Measurements from ENCODE around the gene TMSB15C. TPM values are rescaled to one million over a fixed set of nuclear protein-coding genes. Genes with fewer than 3 reads are reported as not detected.
"Not testable (repeated sequence)": the region's sequence is repeated elsewhere in the genome, so short reads cannot be mapped to it uniquely, and the experiment has no call there.

TMSB15C gene
- 0.10 TPM in 1 of 2 replicates, not detected in the other for total RNA-seq (2014; rRNA removed; shearing (Covaris generic); ENCODE audit: low replicate concordance)

GRCh38 chrX:104075778-104076445 is at the start of gene TMSB15C:
Gene TMSB15C (minus strand): TSS chrX:104076236.
- H3K27me3 ChIP-seq, H3K9me3 ChIP-seq, DNase-seq, H3K4me3 ChIP-seq, H3K36me3 ChIP-seq: not testable (repeated sequence)

GRCh38 chrX:104122829-104123228 is 46.8 kb upstream of the TMSB15C start:
- Histone ChIP-seq H3K36me3 (no peaks in the 10 kb centered on the region), H3K4me3 (no peak overlapping the region), H3K9me3 (no peaks in the 10 kb centered on the region), H3K27me3 (no peaks in the 10 kb centered on the region)
- no peak for DNase-seq

GRCh38 chrX:104118765-104119164 is 42.7 kb upstream of the TMSB15C start:
- no peak overlapping the region for H3K4me3 ChIP-seq
- no peaks in the 10 kb centered on the region for H3K27me3 ChIP-seq
- no peak for DNase-seq
- no peaks in the 10 kb centered on the region for H3K9me3 ChIP-seq
- H3K36me3 ChIP-seq, result no peaks in the 10 kb centered on the region

DNA sequence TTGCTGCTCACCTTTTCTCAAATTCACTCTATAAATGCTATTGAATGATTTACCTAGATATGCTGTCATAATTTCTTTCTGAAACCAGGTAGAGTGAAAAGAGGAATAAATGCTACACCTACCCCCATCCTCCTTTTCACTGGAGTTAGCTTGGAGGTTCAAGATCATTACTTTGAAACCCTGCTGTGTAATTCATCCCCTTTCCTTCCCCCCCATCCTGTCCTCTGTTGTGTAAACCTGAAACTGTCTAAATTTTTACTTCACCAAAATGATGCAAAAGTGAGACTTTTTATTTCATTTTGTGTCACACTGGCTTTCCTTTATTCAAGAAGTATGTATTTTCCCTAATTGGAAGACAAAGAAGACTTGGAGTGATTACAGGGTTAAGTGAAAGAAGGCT is 41.7 kb upstream of the TMSB15C start:
- Histone ChIP-seq H3K36me3 (no peaks in the 10 kb centered on the region), H3K9me3 (no peaks in the 10 kb centered on the region), H3K27me3 (no peaks in the 10 kb centered on the region), H3K4me3 (no peak overlapping the region)
- no peak for DNase-seq

DNA sequence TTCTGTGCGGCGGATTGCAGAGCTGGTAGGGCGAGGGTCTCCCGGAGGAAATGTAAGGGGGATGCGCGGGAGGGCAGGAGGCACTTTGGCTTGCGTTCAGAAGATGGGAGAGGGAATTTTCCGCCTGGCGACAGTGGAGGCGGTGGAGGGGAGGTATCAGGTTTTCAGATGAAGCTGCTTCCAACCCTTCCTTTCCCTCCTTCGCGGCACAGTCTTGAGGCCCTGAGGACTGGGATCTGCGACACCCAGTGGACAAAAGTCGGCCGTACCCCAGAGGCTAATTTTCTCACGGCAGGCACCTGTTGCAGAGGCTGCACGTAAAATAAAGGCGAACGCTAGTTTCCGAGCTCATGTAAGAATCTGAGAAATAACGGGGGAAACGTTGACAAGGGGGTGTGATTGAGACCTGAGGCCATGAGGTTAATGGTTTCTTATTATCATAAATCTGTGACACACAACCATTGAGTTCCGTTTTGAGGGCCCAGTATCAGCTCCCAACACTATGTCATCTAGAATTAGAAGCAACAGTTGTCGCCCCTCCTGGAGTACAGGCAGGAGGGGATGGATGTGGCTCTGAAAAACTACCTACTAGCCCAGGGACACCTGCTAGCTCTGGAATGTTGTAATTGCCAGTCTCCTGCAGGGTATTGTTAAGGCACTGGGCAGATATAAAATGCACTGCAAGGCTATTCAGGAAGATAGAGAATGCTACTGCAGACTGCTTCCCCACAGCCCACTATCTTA is 37.4 kb upstream of the TMSB15C start:
- peak; percentile 14 for DNase-seq
- Histone ChIP-seq H3K4me3 (no peak overlapping the region), H3K27me3 (no peaks in the 10 kb centered on the region), H3K9me3 (no peaks in the 10 kb centered on the region), H3K36me3 (no peaks in the 10 kb centered on the region)

DNA sequence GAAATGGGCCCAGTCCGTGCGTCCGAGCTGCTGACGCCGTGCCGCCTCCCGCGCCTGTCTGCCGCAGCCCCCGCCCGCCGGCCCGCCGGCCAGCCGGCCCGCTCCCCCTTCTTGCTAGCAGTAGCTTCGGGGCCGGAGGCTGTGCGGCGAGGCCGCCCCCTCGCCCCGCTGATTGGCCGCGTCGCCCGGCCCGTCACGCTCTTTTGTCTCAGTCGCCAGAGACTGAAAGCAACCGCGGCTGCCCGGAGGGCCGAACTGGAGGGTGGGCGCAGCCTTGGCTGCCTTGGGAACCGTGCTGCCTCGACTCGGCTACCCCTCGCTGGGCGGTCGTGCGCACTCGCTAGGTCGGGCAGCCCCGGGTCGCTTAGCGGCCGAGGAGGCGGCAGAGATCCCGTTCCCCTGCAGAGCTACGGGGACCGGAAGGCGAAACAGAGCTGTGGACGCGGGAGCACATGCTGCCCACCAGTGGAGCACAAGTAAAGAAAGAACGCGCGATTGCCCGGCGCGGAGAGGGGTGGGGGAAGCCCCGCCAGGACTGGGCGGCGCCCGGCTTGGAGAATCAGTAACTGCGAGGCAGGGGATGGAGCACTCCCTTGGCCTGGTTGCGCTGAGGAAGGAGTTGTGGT is 36.4 kb upstream of the TMSB15C start, which contains the start of gene ZCCHC18:
Gene ZCCHC18 (plus strand): TSS at position 198 of the 626 bp plus-strand sequence. CDS start 1,589 bp downstream, outside the sequence.
- peak; percentile 48 for DNase-seq
- peak within 1 kb of the TSS; percentile 53 for H3K4me3 ChIP-seq
- H3K36me3 ChIP-seq, result no peaks in the 10 kb centered on the region
- H3K9me3 ChIP-seq, result no peaks in the 10 kb centered on the region
- no peaks in the 10 kb centered on the region for H3K27me3 ChIP-seq

GRCh38 chrX:104110491-104111240 is 34.6 kb upstream of the TMSB15C start:
- not testable (repeated sequence) for H3K27me3 ChIP-seq, H3K36me3 ChIP-seq, H3K9me3 ChIP-seq, H3K4me3 ChIP-seq, DNase-seq

GRCh38 chrX:104108955-104109354 is 32.9 kb upstream of the TMSB15C start:
- Histone ChIP-seq H3K9me3 (no peaks in the 10 kb centered on the region), H3K36me3 (no peaks in the 10 kb centered on the region), H3K4me3 (no peak overlapping the region), H3K27me3 (no peaks in the 10 kb centered on the region)
- DNase-seq, result no peak

DNA sequence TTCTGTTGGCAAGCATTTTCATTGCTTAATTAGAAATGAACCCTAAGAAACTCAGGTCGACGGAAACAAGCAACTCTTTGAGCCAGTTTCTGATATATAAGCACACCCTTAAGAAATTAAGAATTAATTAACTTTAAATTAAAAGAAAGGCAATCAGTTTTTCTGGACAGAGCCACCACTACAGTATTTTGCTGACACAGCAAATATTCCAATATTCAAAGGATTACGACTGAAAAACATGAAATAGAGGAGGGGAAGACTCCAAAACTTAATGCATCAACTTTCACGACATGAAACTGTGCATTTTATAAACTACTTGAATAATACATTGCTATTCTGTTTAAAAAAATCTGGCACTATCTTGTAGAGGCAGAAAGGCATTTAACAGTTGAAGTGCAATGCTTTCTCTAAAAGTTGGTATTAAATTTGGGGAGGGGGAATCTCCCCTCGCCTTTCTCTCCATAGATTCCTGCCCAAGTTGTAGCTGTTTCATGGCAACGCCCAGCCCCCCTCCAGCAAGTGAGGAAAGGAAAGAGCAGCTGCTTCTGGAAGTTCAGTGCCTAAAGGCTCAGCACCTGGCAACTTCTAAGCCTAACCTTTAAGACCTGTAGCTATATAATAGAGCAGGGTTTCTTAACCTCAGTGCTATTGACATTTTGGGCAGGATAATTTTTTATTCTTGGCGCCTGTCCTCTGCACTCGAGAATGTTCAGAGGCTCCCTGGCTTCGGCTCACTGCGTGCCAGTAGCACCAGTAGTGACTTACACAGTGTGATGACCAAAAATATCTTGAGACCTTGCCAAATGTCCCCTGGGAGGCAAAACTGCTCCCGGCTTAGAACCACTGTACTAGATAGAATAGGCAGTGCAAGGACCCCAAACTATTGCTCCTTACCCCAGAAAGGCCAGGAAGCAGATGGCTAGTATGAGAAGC is 29.6 kb upstream of the TMSB15C start:
- H3K27me3 ChIP-seq, result no peaks in the 10 kb centered on the region
- no peaks in the 10 kb centered on the region for H3K36me3 ChIP-seq
- H3K4me3 ChIP-seq, result no peak overlapping the region
- DNase-seq, result no peak
- H3K9me3 ChIP-seq, result no peaks in the 10 kb centered on the region

GRCh38 chrX:104104676-104105075 is 28.6 kb upstream of the TMSB15C start:
- no peaks in the 10 kb centered on the region for H3K27me3 ChIP-seq
- no peak for DNase-seq
- no peaks in the 10 kb centered on the region for H3K36me3 ChIP-seq
- H3K9me3 ChIP-seq, result no peaks in the 10 kb centered on the region
- no peak overlapping the region for H3K4me3 ChIP-seq

DNA sequence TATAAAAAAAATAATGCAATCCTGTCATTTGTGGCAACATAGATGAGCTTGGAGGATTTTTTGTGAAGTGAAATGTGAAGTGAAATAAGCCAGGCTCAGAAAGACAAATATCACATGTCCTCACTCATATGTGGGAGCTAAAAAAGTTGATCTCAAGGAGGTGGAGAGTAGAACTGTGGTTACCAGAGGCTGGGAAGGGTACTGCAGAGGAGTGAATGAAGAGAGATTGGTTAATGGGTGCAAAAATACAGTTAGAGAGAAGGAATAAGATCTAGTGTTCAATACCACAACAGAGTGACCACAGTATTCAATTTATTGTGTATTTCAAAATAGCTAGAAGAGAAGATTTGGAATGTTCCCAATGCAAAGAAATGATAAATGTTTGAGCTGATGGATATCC is 22.9 kb upstream of the TMSB15C start:
- Histone ChIP-seq H3K36me3 (no peaks in the 10 kb centered on the region), H3K4me3 (no peak overlapping the region), H3K27me3 (no peaks in the 10 kb centered on the region), H3K9me3 (no peaks in the 10 kb centered on the region)
- no peak for DNase-seq

DNA sequence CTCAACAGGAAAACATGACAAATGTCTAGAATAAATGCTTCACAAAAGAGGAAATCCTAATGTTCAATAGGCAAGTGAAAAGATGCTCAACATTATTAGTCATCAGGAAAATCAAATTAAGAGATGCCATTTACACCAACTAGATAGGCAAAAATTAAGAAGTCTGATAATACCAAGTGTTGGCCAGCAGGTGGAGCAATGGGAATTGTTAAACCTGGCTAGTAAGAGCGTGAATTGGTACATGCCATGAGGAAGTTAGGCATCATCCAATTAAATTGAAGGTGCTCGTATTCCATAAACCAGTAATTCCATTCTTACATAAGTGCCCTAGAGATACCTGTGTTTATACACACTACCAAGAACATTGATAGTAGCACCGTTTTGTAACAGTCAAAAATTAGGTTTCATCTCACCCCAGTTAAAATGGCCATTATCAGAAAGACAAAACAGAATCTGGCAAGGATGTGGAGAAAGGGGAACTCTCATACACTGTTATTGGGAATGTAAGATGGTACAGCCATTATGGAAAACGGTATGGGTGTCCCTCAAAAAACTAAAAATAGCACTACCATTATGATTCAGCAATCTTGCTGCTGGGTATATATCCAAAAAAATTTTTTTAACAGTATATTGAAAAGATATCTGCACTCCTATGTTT is 22.2 kb upstream of the TMSB15C start:
- DNase-seq, result peak; percentile 10
- no peaks in the 10 kb centered on the region for H3K9me3 ChIP-seq
- no peaks in the 10 kb centered on the region for H3K36me3 ChIP-seq
- H3K27me3 ChIP-seq, result no peaks in the 10 kb centered on the region
- H3K4me3 ChIP-seq, result no peak overlapping the region

GRCh38 chrX:104085919-104086318 is 9.9 kb upstream of the TMSB15C start:
- Histone ChIP-seq H3K27me3 (no peaks in the 10 kb centered on the region), H3K9me3 (no peaks in the 10 kb centered on the region), H3K36me3 (no peaks in the 10 kb centered on the region), H3K4me3 (no peak overlapping the region)
- no peak for DNase-seq

DNA sequence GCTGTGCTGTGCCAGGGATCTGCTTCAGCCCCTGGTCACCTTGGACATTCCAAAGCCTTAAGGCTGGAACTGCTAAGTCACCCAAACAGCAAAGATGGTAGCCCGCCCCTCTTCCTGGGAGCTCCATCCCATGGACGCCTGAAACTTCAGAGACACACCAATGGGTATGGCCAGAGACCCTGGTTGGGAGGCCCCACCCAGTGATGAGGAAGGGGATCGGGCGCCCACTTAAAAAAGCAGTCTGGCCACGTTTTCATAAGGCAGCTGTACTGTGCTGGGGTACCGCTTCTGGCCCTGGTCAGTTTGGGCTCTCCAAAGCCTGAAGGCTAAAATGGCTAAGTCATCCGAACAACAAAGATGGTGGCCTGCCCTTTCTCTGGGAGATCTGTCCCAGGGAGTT is 9.4 kb upstream of the TMSB15C start:
- no peaks in the 10 kb centered on the region for H3K9me3 ChIP-seq
- H3K36me3 ChIP-seq, result no peaks in the 10 kb centered on the region
- no peak for DNase-seq
- no peak overlapping the region for H3K4me3 ChIP-seq
- H3K27me3 ChIP-seq, result no peaks in the 10 kb centered on the region

DNA sequence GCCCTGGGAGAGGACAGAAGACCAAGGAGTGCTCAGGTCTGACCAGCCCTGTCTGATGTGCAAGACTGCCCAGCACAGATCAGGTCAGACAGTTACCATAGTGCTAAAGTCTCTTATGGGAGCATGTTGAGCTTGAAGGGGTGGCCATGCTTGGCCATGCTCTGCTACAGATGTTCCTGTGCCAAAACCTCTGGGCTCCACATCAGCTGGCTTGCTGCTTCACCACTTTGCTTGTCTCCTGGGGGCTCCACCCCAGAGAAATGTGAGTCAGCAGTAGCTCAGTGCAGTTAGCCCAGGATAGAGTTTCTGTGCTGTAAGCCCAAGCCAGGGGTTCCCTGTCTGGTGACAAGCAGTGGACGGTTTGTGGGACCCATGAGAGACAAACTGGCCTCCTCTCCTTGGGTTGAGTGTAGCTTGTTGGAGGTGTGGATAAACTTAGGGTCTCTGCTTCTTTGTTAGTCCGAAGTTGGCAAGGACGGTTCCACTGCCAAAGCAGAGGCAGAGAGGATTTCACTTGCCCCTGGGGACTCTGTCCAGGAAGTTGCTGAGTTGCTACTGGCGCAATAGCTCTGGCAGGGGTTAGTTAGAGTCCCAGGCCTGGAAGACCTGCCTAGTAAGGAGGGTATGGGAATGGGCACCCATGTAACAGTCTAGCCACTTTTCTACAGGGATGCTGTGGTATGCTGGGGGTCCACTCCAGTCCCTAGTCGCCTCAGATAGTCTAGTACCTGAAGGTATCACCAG is 8.7 kb upstream of the TMSB15C start:
- no peak overlapping the region for H3K4me3 ChIP-seq

More for the DNA sequence above, 8.7 kb upstream of the TMSB15C start:
- Histone ChIP-seq H3K27me3 (no peaks in the 10 kb centered on the region), H3K36me3 (no peaks in the 10 kb centered on the region), H3K9me3 (no peaks in the 10 kb centered on the region)
- peak; percentile 21 for DNase-seq

Measured in MG63 (cell line).